NT2/D1 (cell line): Measurements from ENCODE around the gene MRPS11.

Experiments used
- YY1 ChIP-seq: IDR thresholded peaks from 2 replicates; pipeline ENCODE4 v1.6.1; 2011; ENCODE audit not compliant: insufficient read length, insufficient read depth
- ZNF274 ChIP-seq: IDR thresholded peaks from 2 replicates; pipeline ENCODE4 v1.6.1; 2011; ENCODE audit warnings: mild to moderate bottlenecking, low read depth, low read length

DNA sequence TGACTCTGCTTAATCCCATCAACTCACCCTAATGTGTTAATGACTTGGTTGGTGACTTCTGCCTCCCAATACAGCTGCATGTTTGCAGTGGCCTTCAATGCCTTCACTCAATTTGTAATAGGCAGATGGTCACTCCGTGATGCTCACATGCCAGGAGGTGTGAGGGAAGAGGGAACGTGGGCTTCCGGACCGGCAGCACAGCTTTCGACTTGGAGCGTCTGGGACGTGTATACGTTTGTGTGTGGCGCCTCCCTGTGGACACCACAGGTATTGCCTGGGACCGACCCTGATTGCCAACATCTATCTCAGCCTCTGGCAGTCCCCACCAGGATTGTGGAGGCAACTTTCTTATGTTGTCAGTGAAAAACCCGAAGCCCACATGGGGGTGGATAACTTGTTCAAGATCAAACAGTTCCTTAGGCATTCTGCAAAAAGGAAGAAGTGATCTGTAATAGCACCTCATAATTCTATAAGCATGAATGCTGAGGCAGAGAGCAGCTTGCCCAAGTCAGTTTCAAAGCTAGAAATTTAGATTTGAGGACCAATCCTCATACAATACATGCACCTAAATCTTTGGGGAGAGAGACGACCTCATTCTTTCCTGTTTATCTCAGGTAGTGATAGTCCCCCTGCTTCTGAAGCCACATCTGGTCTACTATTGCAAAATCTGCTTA lies 17.2 kb upstream of the MRPS11 start:
- TF ChIP-seq ZNF274 (no peak), YY1 (no peak)
